Tibial artery (tissue), 4 donors: ENCODE results near the gene ABHD16B.
"Not testable (repeated sequence)": the region's sequence is repeated elsewhere in the genome, so short reads cannot be mapped to it uniquely, and the experiment has no call there.

Experiments used
- DNase-seq, 2 donors: peaks; one replicate each; pipeline ENCODE4 v3.0.0-alpha.2; 2019
- H3K27ac ChIP-seq, 2 donors: fragments of 200-600 bp; sonication (generic) in 1 of 2; 1 replicate in 1 of 2; 2 replicates in 1 of 2; pipeline ENCODE4 v1.5.1; 2018 to 2019; ENCODE audit warnings: mild to moderate bottlenecking in 1 of 2
- H3K27me3 ChIP-seq, 2 donors: fragments of 200-600 bp; sonication (generic) in 1 of 2; one replicate each; pipeline versions ENCODE4 v1.5.1 to v1.6.0; 2016 to 2019
- H3K36me3 ChIP-seq, 3 donors: fragments of 200-600 bp; sonication (generic) in 2 of 3; one replicate each; pipeline ENCODE4 v1.5.1; 2016 to 2019; ENCODE audit warnings: mild to moderate bottlenecking in 2 of 3
- H3K4me1 ChIP-seq, 4 donors: fragments of 200-600 bp; sonication (generic) in 2 of 4; 1 replicate in 3 of 4; 2 replicates in 1 of 4; pipeline ENCODE4 v1.5.1; 2016 to 2019
- H3K4me3 ChIP-seq, 2 donors: fragments of 200-600 bp; sonication (generic) in 1 of 2; 1 replicate in 1 of 2; 2 replicates in 1 of 2; pipeline ENCODE4 v1.5.1; 2018 to 2019; ENCODE audit warnings: mild to moderate bottlenecking in 2 of 2
- H3K9me3 ChIP-seq, 3 donors: fragments of 200-600 bp; sonication (generic) in 1 of 3; one replicate each; pipeline ENCODE4 v1.5.1; 2016 to 2019
- intact Hi-C: fragments of 100-400 bp; cut with DNase I; formaldehyde crosslinking; loops from one replicate; pipeline ENCODE4 v1.15.0; 2023; ENCODE audit warnings: low total_unique reads
- TF ChIP-seq, protein P1 (sequence below), 2 experiments: fragments of 200-600 bp in 1 of 2; fragments of 450-650 bp in 1 of 2; IDR thresholded peaks; one replicate each; pipeline ENCODE4 v1.5.1; 2017 to 2019; ENCODE audit warnings: antibody characterized with exemption in 2 of 2, mild to moderate bottlenecking in 1 of 2, moderate library complexity in 1 of 2

Gene ABHD16B

DNA sequence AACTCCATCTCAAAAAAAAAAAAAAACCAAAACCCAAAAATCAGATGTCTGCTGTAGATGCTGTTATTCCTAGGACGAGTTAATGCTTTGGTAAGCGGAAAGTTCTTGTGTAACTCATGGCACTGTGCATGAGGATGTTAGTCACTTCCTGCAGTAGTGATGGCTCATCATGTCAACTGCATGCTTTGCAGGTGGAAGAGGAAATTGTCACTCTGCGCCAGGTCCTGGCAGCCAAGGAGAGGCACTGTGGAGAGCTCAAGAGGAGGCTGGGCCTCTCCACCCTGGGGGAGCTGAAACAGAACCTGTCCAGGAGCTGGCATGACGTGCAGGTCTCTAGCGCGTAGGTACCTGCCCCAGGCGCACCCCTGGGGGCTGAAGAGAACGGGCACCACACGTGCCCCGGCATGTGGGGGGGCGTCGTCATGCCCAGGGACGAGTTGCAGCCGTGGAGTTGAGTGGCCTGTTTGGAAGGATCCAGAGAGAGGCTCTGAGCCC lies 12.2 kb downstream of the ABHD16B start:
- H3K36me3 ChIP-seq, result peaks cover 72 to 100% (median 78%) of the 10 kb centered on the region in 3 donors
- DNase-seq, result peak in 1 of 2 donors; percentile 73
- H3K27ac ChIP-seq, result no peak overlapping the region
- TF ChIP-seq, protein P1, sequence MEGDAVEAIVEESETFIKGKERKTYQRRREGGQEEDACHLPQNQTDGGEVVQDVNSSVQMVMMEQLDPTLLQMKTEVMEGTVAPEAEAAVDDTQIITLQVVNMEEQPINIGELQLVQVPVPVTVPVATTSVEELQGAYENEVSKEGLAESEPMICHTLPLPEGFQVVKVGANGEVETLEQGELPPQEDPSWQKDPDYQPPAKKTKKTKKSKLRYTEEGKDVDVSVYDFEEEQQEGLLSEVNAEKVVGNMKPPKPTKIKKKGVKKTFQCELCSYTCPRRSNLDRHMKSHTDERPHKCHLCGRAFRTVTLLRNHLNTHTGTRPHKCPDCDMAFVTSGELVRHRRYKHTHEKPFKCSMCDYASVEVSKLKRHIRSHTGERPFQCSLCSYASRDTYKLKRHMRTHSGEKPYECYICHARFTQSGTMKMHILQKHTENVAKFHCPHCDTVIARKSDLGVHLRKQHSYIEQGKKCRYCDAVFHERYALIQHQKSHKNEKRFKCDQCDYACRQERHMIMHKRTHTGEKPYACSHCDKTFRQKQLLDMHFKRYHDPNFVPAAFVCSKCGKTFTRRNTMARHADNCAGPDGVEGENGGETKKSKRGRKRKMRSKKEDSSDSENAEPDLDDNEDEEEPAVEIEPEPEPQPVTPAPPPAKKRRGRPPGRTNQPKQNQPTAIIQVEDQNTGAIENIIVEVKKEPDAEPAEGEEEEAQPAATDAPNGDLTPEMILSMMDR (IDR thresholded peaks at IDR 0.05), result no peak
- H3K9me3 ChIP-seq, result no peaks in the 10 kb centered on the region
- no peaks in the 10 kb centered on the region for H3K27me3 ChIP-seq
- no peak overlapping the region for H3K4me3 ChIP-seq
- intact Hi-C loops, result no loop called here
- no peaks in the 10 kb centered on the region for H3K4me1 ChIP-seq

DNA sequence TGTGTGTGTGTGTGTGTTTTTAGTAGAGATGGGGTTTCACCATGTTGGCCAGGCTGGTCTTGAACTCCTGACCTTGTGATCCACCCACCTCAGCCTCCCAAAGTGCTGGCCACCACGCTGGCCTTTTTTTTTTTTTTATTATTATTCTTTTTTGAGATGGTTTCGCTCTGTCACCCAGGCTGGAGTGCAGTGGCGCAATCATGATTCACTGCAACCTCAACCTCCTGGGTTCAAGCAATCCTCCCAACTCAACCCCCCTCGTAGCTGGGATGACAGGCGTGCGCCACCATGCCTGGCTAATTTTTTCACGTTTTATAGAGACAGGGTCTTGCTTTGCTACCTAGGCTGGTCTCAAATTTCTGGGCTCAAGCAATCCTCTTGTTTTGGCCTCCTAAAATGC lies 12.9 kb downstream of the ABHD16B start:
- H3K27ac ChIP-seq, H3K4me1 ChIP-seq, H3K27me3 ChIP-seq, DNase-seq, intact Hi-C loops, H3K9me3 ChIP-seq, H3K4me3 ChIP-seq: not testable (repeated sequence)
- H3K36me3 ChIP-seq, result peaks cover 67 to 100% (median 75%) of the 10 kb centered on the region in 3 donors

DNA sequence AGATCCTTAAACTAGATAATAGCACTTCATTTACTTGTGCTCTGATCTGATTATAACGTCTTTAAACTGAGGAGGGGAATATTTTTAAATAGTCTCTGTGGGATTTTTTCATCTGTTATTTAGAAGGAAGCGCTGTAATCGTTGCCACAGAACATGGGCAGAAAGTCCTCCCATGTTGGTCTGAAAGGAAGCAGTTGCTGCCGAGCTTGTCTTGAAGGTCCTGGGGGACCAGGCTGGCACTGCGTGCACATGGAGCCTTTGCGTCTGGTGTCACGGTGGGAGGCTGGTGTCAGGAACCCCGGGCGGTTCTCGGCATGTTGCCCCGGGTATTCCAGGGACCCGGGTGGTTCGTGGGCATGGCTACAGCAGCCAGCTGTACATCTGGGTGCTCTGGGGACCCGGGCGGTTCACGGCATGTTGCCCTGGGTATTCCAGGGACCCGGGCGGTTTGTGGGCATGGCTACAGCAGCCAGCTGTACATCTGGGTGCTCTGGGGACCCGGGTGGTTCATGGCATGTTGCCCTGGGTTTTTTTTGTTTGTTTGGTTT lies 15.3 kb downstream of the ABHD16B start:
- no peaks in the 10 kb centered on the region for H3K27me3 ChIP-seq
- intact Hi-C loops, result no loop called here
- no peak overlapping the region for H3K4me3 ChIP-seq
- DNase-seq, result no peak
- H3K4me1 ChIP-seq, result no peaks in the 10 kb centered on the region
- TF ChIP-seq, protein P1 (IDR thresholded peaks at IDR 0.05), result no peak
- peaks cover 47 to 92% (median 54%) of the 10 kb centered on the region in 3 donors for H3K36me3 ChIP-seq
- no peak overlapping the region for H3K27ac ChIP-seq
- no peaks in the 10 kb centered on the region for H3K9me3 ChIP-seq

DNA sequence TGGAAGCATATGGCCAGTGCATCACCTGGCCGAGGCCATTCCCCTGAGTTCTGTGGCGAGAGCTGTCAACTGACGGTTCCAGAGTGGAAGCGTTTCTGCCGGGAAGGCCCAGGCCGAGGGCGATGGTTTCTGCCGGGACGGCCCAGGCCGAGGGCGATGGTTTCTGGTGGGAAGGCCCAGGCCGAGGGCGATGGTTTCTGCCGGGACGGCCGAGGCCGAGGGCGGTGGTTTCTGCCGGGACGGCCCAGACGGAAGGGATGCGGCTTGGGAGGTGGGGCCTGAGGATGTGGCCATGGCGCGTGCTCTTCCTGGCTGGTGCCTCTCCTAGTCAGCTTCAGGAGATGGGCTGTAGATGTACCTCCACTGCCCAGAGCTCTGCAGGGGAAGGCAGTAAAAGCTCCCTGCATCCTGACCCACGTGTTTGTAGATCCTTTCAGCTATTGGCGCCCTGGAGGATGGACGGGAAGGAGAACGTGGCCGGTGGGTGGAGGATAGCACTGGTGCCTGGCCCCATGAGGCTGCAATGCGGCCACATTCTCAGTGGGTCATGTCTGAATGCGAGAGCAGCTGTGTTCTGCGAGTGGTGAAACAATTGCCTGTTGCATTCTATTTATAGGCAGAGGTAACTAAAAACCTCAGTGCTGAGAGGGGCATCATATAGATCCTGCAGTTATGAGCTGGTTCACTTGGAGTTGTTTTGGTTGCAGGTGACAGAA lies 16.6 kb downstream of the ABHD16B start:
- no peaks in the 10 kb centered on the region for H3K4me1 ChIP-seq
- intact Hi-C loops, result no loop called here
- H3K36me3 ChIP-seq, result peaks cover 37 to 92% (median 67%) of the 10 kb centered on the region in 3 donors
- H3K27ac ChIP-seq, result no peak overlapping the region
- no peaks in the 10 kb centered on the region for H3K27me3 ChIP-seq
- no peaks in the 10 kb centered on the region for H3K9me3 ChIP-seq
- TF ChIP-seq, protein P1 (IDR thresholded peaks at IDR 0.05), result no peak
- no peak overlapping the region for H3K4me3 ChIP-seq
- DNase-seq, result no peak

DNA sequence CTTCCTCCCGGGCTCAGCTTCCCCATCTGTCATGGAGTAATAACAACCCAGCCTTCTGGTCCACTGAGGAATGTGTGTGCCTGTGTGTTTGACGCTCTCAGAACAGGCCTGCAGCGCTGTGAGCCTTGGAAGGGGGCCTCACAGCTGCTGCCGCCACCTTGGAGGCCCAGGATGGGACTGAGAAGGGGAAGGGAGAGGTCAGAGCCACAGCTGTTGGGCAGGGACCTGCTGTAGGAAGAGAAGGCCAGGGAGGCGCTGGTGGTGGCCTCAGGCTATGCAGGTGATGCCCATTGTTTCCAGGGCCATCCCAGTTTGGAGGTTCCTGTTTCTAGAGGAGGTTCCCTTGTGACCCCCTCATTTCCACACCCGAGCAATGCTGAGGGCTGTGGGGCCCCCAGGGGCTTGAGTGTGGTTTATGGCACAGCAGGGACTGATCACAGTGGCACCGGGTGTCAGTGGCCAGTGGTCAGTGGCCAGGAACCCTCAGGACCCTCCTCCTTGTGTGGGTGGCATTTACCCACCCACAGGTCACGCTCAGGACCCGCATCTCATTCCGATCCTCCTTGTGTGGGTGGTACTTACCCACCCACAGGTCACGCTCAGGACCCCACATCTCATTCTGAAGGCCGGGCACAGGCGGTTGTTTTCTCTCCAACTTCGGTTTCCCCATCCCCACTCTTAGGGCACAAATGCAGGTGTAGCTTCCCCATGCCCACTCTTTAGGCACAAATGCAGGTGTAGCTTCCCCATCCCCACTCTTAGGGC lies 17.8 kb downstream of the ABHD16B start:
- TF ChIP-seq, protein P1 (IDR thresholded peaks at IDR 0.05), result no peak
- Histone ChIP-seq H3K27me3 (no peaks in the 10 kb centered on the region), H3K27ac (no peak overlapping the region), H3K36me3 (peaks cover 33 to 92% (median 71%) of the 10 kb centered on the region in 3 donors), H3K4me3 (no peak overlapping the region), H3K4me1 (no peaks in the 10 kb centered on the region), H3K9me3 (no peaks in the 10 kb centered on the region)
- no peak for DNase-seq
- intact Hi-C loops, result no loop called here

DNA sequence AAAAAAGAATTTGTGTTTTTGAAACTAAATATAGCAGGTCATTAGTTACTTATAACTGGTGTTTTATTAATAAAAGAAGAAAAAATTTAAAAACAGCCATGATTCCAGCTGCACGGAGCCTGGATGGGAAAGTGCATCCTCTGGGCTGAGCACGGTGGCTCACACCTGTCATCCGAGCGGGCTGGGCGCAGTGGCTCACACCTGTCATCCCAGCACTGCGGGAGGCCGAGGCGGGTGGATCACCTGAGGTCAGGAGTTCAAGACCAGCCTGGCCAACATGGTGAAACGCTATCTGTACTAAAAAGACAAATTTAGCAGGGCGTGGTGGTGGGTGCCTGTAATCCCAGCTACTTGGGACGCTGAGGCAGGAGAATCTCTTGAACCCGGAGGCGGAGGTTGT lies 19.6 kb downstream of the ABHD16B start:
- H3K4me1 ChIP-seq, intact Hi-C loops, H3K9me3 ChIP-seq, H3K4me3 ChIP-seq, H3K27ac ChIP-seq, DNase-seq, H3K27me3 ChIP-seq: not testable (repeated sequence)
- peaks cover 26 to 92% (median 73%) of the 10 kb centered on the region in 3 donors for H3K36me3 ChIP-seq
